B cell (primary cell): ENCODE measurements around the gene CRACR2A. TPM values are rescaled to one million over a fixed set of nuclear protein-coding genes. Genes with fewer than 3 reads are reported as not detected.

ENCODE experiments used
- ATAC-seq: fragments of 200-7000 bp; cut with Tn5 transposase; one replicate; pipeline ENCODE4 v1.10.0; 2021; ENCODE audit warnings: low read depth, mild to moderate bottlenecking, moderate number of reproducible peaks, moderate library complexity
- CTCF ChIA-PET: fragments of 350-600 bp; sonication (Branson Sonifier 250); formaldehyde crosslinking; loops from one replicate; lab custom pipeline; 2021; ENCODE audit warnings: antibody characterized with exemption, inconsistent platforms; lab: Charles Lee
- POLR2A ChIA-PET: fragments of 350-600 bp; sonication (Branson Sonifier 250); formaldehyde crosslinking; loops from one replicate; lab custom pipeline; 2021; ENCODE audit warnings: antibody characterized with exemption; lab: Charles Lee
- DNase-seq: peaks from one replicate; pipeline ENCODE4 v3.0.0; 2013
- H2AFZ ChIP-seq: 2 replicates; pipeline ENCODE4 v1.6.1; 2012; ENCODE audit warnings: mild to moderate bottlenecking, low read depth, low read length; ENCODE audit not compliant: insufficient read depth, poor library complexity, severe bottlenecking
- H3K27ac ChIP-seq, 2 donors: 1 replicate in 1 of 2; 2 replicates in 1 of 2; pipeline ENCODE4 v1.5.1; 2012 to 2013; ENCODE audit warnings: low read length in 2 of 2, mild to moderate bottlenecking in 2 of 2, moderate library complexity in 1 of 2
- H3K27me3 ChIP-seq, 4 experiments: fragments of 200-600 bp in 1 of 4; sonication (generic) in 1 of 4; replicated peaks in 1 of 4; 1 replicate in 2 of 4; 2 replicates in 2 of 4; pipeline versions ENCODE4 v1.6.1 to v1.7.0; 2013 to 2016; ENCODE audit warnings: low read length in 3 of 4, mild to moderate bottlenecking in 2 of 4, mixed read lengths in 1 of 4, moderate library complexity in 1 of 4; ENCODE audit not compliant: insufficient read depth in 4 of 4, control insufficient read depth in 3 of 4; ENCODE audit errors: control extremely low read depth in 1 of 4
- H3K36me3 ChIP-seq, 2 experiments: replicated peaks in 1 of 2; 1 replicate in 1 of 2; 2 replicates in 1 of 2; pipeline versions ENCODE4 v1.6.1 to v1.7.1; 2013; ENCODE audit warnings: low read length in 1 of 2; ENCODE audit not compliant: insufficient read depth in 2 of 2, control insufficient read depth in 1 of 2; ENCODE audit errors: control extremely low read depth in 1 of 2, extremely low read depth in 1 of 2
- H3K4me1 ChIP-seq, 2 donors: fragments of 200-600 bp in 1 of 2; sonication (generic) in 1 of 2; 1 replicate in 1 of 2; 2 replicates in 1 of 2; pipeline versions ENCODE4 v1.5.1 to v1.6.1; 2013 to 2017; ENCODE audit warnings: low read length in 2 of 2; ENCODE audit not compliant: control insufficient read depth in 2 of 2, insufficient read depth in 2 of 2
- H3K4me2 ChIP-seq: replicated peaks from 2 replicates; pipeline ENCODE3; 2012; ENCODE audit warnings: mild to moderate bottlenecking, low read depth, low read length; ENCODE audit not compliant: poor library complexity, severe bottlenecking
- H3K4me3 ChIP-seq, 5 experiments: fragments of 200-600 bp in 1 of 5; sonication (generic) in 1 of 5; 1 replicate in 3 of 5; 2 replicates in 2 of 5; pipeline versions ENCODE4 v1.5.1 to v1.7.0; 2011 to 2016; ENCODE audit warnings: low read length in 4 of 5, mild to moderate bottlenecking in 4 of 5, low read depth in 2 of 5, control low read depth in 1 of 5, moderate library complexity in 1 of 5; ENCODE audit not compliant: insufficient read depth in 1 of 5; ENCODE audit errors: control extremely low read depth in 1 of 5, extremely low read depth in 1 of 5
- H3K79me2 ChIP-seq: fragments of 200-600 bp; sonication (generic); one replicate; pipeline ENCODE4 v1.6.0; 2016; ENCODE audit warnings: low read length; ENCODE audit not compliant: control insufficient read depth, insufficient read depth
- H3K9ac ChIP-seq: fragments of 200-600 bp; sonication (generic); 2 replicates; pipeline ENCODE4 v1.6.1; 2017; ENCODE audit warnings: mild to moderate bottlenecking, low read length, moderate library complexity
- H3K9me3 ChIP-seq, 3 donors: one replicate each; pipeline versions ENCODE4 v1.6.1 to v1.7.1; 2013; ENCODE audit warnings: low read length in 2 of 3; ENCODE audit not compliant: control insufficient read depth in 2 of 3, insufficient read depth in 1 of 3; ENCODE audit errors: control extremely low read depth in 1 of 3
- H4K20me1 ChIP-seq: 2 replicates; pipeline ENCODE4 v1.6.0; 2012; ENCODE audit warnings: mild to moderate bottlenecking, low read length; ENCODE audit not compliant: insufficient read depth, control insufficient read depth, poor library complexity, severe bottlenecking
- H3K27ac Mint-ChIP-seq: one replicate; pipeline ENCODE4 v1.8.0; 2021; ENCODE audit warnings: mixed read lengths
- H3K27me3 Mint-ChIP-seq: one replicate; pipeline ENCODE4 v1.8.0; 2021; ENCODE audit warnings: mixed read lengths
- H3K4me1 Mint-ChIP-seq: one replicate; pipeline ENCODE4 v1.8.0; 2021; ENCODE audit warnings: mixed read lengths
- H3K4me3 Mint-ChIP-seq: one replicate; pipeline ENCODE4 v1.8.0; 2021; ENCODE audit warnings: mixed read lengths
- H3K9me3 Mint-ChIP-seq: one replicate; pipeline ENCODE4 v1.8.0; 2022; ENCODE audit warnings: mixed read lengths; ENCODE audit not compliant: insufficient read depth
- EZH2 ChIP-seq: IDR thresholded peaks from 2 replicates; pipeline ENCODE4 v1.6.1; 2012; ENCODE audit warnings: borderline replicate concordance, low read depth, mild to moderate bottlenecking, moderate library complexity, low read length; ENCODE audit not compliant: insufficient read depth, poor library complexity, severe bottlenecking
- WGBS: methylation state at CpG from one replicate; pipeline ENCODE4 v1.1.5; 2013; ENCODE audit warnings: missing lambda C conversion rate; ENCODE audit not compliant: insufficient coverage; 5-methylcytosine and 5-hydroxymethylcytosine counted together
- intact Hi-C: fragments of 100-400 bp; cut with micrococcal nuclease; formaldehyde crosslinking; loops from one replicate; pipeline ENCODE4 v1.10.0; 2022
- polyA plus RNA-seq: library from polyadenylated mRNA; depleted of rRNA; stranded (reverse); fragments of >200 nt; gene quantifications from 2 replicates; pipeline ENCODE4 v1.2.3, GENCODE V29; 2012
- total RNA-seq, 2 donors: library from RNA; stranded (reverse); fragments of 120-200 nt in 1 of 2; gene quantifications; 1 replicate in 1 of 2; 2 replicates in 1 of 2; pipeline versions ENCODE4 v1.2.3 to v1.2.4, GENCODE V29; 2013 to 2022
- TF ChIP-seq, protein P1 (sequence below): fragments of 200-600 bp; IDR thresholded peaks from one replicate; pipeline ENCODE4 v1.8.0; 2022; ENCODE audit warnings: antibody characterized with exemption, mild to moderate bottlenecking

Gene CRACR2A
- total and polyA plus RNA-seq, 2 donors (not counting 1 experiment from before 2014, with no cell fraction given), result 15.2 to 26.1 TPM

- ATAC-seq, result no peak
These were observed 181.6 kb downstream of the CRACR2A start for GRCh38 chr12:3571323-3571722.

GRCh38 chr12:3568695-3569094, 184.2 kb downstream of the CRACR2A start:
- TF ChIP-seq, protein P1, sequence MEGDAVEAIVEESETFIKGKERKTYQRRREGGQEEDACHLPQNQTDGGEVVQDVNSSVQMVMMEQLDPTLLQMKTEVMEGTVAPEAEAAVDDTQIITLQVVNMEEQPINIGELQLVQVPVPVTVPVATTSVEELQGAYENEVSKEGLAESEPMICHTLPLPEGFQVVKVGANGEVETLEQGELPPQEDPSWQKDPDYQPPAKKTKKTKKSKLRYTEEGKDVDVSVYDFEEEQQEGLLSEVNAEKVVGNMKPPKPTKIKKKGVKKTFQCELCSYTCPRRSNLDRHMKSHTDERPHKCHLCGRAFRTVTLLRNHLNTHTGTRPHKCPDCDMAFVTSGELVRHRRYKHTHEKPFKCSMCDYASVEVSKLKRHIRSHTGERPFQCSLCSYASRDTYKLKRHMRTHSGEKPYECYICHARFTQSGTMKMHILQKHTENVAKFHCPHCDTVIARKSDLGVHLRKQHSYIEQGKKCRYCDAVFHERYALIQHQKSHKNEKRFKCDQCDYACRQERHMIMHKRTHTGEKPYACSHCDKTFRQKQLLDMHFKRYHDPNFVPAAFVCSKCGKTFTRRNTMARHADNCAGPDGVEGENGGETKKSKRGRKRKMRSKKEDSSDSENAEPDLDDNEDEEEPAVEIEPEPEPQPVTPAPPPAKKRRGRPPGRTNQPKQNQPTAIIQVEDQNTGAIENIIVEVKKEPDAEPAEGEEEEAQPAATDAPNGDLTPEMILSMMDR, result no peak
- no peak for TF ChIP-seq EZH2
- no peak for ATAC-seq

More at GRCh38 chr12:3571323-3571722, 181.6 kb downstream of the CRACR2A start:
- Mint-ChIP-seq H3K27ac (no peak overlapping the region), H3K27me3 (peaks cover 22% of the 10 kb centered on the region), H3K4me1 (no peaks in the 10 kb centered on the region), H3K9me3 (no peaks in the 10 kb centered on the region), H3K4me3 (no peak overlapping the region)
- no peaks in the 10 kb centered on the region for H3K36me3 ChIP-seq
- no peak overlapping the region for H3K27ac ChIP-seq
- H3K4me2 ChIP-seq, result no peak overlapping the region
- intact Hi-C loops, result no loop called here
- H2AFZ ChIP-seq, result no peak overlapping the region
- no peaks in the 10 kb centered on the region for H3K9me3 ChIP-seq
- ChIA-PET POLR2A (no interaction called here), CTCF (no interaction called here)
- no peaks in the 10 kb centered on the region for H3K79me2 ChIP-seq
- no peak for TF ChIP-seq EZH2
- TF ChIP-seq, protein P1, result no peak
- no peak overlapping the region for H3K9ac ChIP-seq
- peaks cover 0 to 7% (median under 1%) of the 10 kb centered on the region in 4 experiments for H3K27me3 ChIP-seq
- no peaks in the 10 kb centered on the region for H4K20me1 ChIP-seq
- H3K4me1 ChIP-seq, result no peaks in the 10 kb centered on the region
- no peak overlapping the region for H3K4me3 ChIP-seq
- no CpG with 5 or more reads among the region's 1 CpG for WGBS
- DNase-seq, result no peak

More at GRCh38 chr12:3568695-3569094, 184.2 kb downstream of the CRACR2A start:
- peaks cover 19% of the 10 kb centered on the region for H3K27me3 Mint-ChIP-seq
- H3K27ac ChIP-seq, result no peak overlapping the region
- no peaks in the 10 kb centered on the region for H3K4me1 ChIP-seq
- 95% methylated on average over 9 of the region's 9 CpGs for WGBS
- no peak overlapping the region for H3K4me3 ChIP-seq
- no peak overlapping the region for H3K9ac ChIP-seq
- no peak overlapping the region for H3K27ac Mint-ChIP-seq
- intact Hi-C loops, result no loop called here
- H3K79me2 ChIP-seq, result no peaks in the 10 kb centered on the region
- no peaks in the 10 kb centered on the region for H3K9me3 ChIP-seq
- no peaks in the 10 kb centered on the region for H3K4me1 Mint-ChIP-seq
- peaks cover 0 to 2% (median 0%) of the 10 kb centered on the region in 4 experiments for H3K27me3 ChIP-seq
- H2AFZ ChIP-seq, result no peak overlapping the region
- no peaks in the 10 kb centered on the region for H3K36me3 ChIP-seq
- DNase-seq, result no peak
- no peak overlapping the region for H3K4me3 Mint-ChIP-seq
- no peaks in the 10 kb centered on the region for H4K20me1 ChIP-seq
- H3K9me3 Mint-ChIP-seq, result no peaks in the 10 kb centered on the region
- POLR2A ChIA-PET, result no interaction called here
- CTCF ChIA-PET, result no interaction called here
- no peak overlapping the region for H3K4me2 ChIP-seq
